ENCODE data around the gene TMEM86B. TPM values are rescaled to one million over a fixed set of nuclear protein-coding genes. Genes with fewer than 3 reads are reported as not detected.

Gene TMEM86B
- total RNA-seq, 1 donor from 2014 or later, result 3.9 TPM

DNA sequence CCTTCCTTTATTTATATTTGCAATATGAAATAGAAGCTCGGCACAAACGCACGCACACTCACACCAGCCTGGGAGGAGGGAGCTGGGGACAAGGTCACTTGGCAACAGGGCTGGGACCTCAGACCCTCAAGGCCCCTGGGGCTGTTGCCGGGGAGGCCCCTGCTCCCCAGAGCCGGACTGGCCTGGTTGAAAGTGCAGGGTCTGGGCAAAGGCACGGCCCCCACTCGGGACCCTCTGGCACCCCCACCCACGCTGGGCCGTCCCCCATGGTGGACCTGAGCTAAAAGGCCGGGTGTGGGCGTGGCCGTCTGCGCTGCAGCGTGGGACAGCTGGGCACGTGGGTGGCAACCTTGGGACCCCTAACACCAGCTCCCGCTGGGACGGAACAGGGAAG lies 1.2 kb upstream of the TMEM86B start:
- Histone ChIP-seq H4K20me1 (ENCODE audit: insufficient read depth, low read length) (peaks cover 48% of the 10 kb centered on the region), H3K4me1 (ENCODE audit: insufficient read depth, low read length) (no peaks in the 10 kb centered on the region), H3K4me2 (ENCODE audit: low read length) (no peak overlapping the region), H3K9ac (ENCODE audit: low read length) (no peak overlapping the region), H3K4me3 (ENCODE audit: insufficient read depth, low read depth, low read length) (no peak overlapping the region), H2AFZ (ENCODE audit: low read depth, low read length) (no peak overlapping the region), H3K9me3 (ENCODE audit: insufficient read depth, low read depth, low read length) (no peaks in the 10 kb centered on the region), H3K36me3 (ENCODE audit: insufficient read depth, low read length) (peaks cover 11% of the 10 kb centered on the region), H3K27me3 (ENCODE audit: insufficient read depth, low read length) (no peaks in the 10 kb centered on the region), H3K27ac (ENCODE audit: low read depth, low read length) (no peak overlapping the region), H3K79me2 (ENCODE audit: insufficient read depth, low read length) (no peaks in the 10 kb centered on the region)
- DNase-seq (ENCODE audit: low read depth) (no peak), FAIRE-seq (no peak)
- peaks cover 24% of the 10 kb centered on the region for H3K36me3 Mint-ChIP-seq (ENCODE audit: low read depth, unreplicated experiment)
- TF ChIP-seq, protein P1, sequence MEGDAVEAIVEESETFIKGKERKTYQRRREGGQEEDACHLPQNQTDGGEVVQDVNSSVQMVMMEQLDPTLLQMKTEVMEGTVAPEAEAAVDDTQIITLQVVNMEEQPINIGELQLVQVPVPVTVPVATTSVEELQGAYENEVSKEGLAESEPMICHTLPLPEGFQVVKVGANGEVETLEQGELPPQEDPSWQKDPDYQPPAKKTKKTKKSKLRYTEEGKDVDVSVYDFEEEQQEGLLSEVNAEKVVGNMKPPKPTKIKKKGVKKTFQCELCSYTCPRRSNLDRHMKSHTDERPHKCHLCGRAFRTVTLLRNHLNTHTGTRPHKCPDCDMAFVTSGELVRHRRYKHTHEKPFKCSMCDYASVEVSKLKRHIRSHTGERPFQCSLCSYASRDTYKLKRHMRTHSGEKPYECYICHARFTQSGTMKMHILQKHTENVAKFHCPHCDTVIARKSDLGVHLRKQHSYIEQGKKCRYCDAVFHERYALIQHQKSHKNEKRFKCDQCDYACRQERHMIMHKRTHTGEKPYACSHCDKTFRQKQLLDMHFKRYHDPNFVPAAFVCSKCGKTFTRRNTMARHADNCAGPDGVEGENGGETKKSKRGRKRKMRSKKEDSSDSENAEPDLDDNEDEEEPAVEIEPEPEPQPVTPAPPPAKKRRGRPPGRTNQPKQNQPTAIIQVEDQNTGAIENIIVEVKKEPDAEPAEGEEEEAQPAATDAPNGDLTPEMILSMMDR (IDR thresholded peaks at IDR 0.05; ENCODE audit: insufficient read depth, low read depth, low read length), result no peak
- no peak for TF ChIP-seq EZH2 (IDR thresholded peaks at IDR 0.05; ENCODE audit: insufficient read depth, low read length)
- no peaks in the 10 kb centered on the region for H3K27me3 Mint-ChIP-seq (ENCODE audit: low read depth, unreplicated experiment)
- H3K4me1 Mint-ChIP-seq (ENCODE audit: low read depth, unreplicated experiment), result no peaks in the 10 kb centered on the region
- no peak overlapping the region for H3K4me3 Mint-ChIP-seq (ENCODE audit: unreplicated experiment)
- no peaks in the 10 kb centered on the region for H3K9me3 Mint-ChIP-seq (ENCODE audit: unreplicated experiment)
- no peak overlapping the region for H3K27ac Mint-ChIP-seq (ENCODE audit: unreplicated experiment)

DNA sequence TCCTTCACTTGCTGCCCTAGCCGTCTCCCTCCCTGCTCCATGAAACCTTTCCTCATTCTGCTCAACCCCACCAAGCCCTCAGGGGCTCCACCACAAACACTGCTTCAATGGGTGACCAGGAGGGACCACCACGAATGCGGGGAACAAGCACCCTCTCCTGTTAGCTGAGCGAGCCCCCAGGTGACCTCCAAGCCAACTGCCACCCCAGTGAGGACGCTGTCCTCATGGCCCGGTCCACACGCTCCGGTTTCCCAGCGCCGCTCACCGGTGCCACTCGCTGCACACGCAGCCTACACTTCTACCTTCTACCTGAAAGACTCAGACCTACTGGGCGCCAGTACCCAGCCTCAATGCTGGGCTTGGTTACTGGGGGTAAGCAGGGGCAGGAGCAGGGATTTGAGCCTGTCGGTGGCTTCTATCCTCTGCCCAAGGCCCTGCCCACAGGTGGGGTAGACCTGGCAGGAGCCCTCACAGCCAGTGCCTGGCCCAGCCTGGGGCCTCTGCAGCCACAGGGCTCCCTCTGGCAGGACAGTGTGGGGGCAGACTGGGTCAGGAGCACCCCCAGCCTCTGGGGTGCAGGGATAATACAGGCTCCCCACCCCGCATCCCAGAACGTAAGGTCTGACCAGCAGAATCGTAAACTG lies 704 bp upstream of the TMEM86B start:
- no peaks in the 10 kb centered on the region for H3K27me3 Mint-ChIP-seq (ENCODE audit: low read depth, unreplicated experiment)
- no peak overlapping the region for H2AFZ ChIP-seq (ENCODE audit: low read depth, low read length)
- no peaks in the 10 kb centered on the region for H3K4me1 ChIP-seq (ENCODE audit: insufficient read depth, low read length)
- TF ChIP-seq EZH2 (IDR thresholded peaks at IDR 0.05; ENCODE audit: insufficient read depth, low read length), result no peak
- TF ChIP-seq, protein P1 (IDR thresholded peaks at IDR 0.05; ENCODE audit: insufficient read depth, low read depth, low read length), result no peak
- FAIRE-seq, result no peak
- H3K27ac Mint-ChIP-seq (ENCODE audit: unreplicated experiment), result no peak overlapping the region
- H3K9me3 ChIP-seq (ENCODE audit: insufficient read depth, low read depth, low read length), result no peaks in the 10 kb centered on the region
- H3K27ac ChIP-seq (ENCODE audit: low read depth, low read length), result no peak overlapping the region
- no peak overlapping the region for H3K9ac ChIP-seq (ENCODE audit: low read length)
- H3K27me3 ChIP-seq (ENCODE audit: insufficient read depth, low read length), result no peaks in the 10 kb centered on the region
- peaks cover 44% of the 10 kb centered on the region for H4K20me1 ChIP-seq (ENCODE audit: insufficient read depth, low read length)
- H3K4me3 ChIP-seq (ENCODE audit: insufficient read depth, low read depth, low read length), result no peak overlapping the region
- no peaks in the 10 kb centered on the region for H3K4me1 Mint-ChIP-seq (ENCODE audit: low read depth, unreplicated experiment)
- H3K9me3 Mint-ChIP-seq (ENCODE audit: unreplicated experiment), result no peaks in the 10 kb centered on the region
- no peak for DNase-seq (ENCODE audit: low read depth)
- H3K4me2 ChIP-seq (ENCODE audit: low read length), result no peak overlapping the region
- H3K4me3 Mint-ChIP-seq (ENCODE audit: unreplicated experiment), result no peak overlapping the region
- no peaks in the 10 kb centered on the region for H3K79me2 ChIP-seq (ENCODE audit: insufficient read depth, low read length)
- H3K36me3 Mint-ChIP-seq (ENCODE audit: low read depth, unreplicated experiment), result peaks cover 20% of the 10 kb centered on the region
- H3K36me3 ChIP-seq (ENCODE audit: insufficient read depth, low read length), result peaks cover 6% of the 10 kb centered on the region

DNA sequence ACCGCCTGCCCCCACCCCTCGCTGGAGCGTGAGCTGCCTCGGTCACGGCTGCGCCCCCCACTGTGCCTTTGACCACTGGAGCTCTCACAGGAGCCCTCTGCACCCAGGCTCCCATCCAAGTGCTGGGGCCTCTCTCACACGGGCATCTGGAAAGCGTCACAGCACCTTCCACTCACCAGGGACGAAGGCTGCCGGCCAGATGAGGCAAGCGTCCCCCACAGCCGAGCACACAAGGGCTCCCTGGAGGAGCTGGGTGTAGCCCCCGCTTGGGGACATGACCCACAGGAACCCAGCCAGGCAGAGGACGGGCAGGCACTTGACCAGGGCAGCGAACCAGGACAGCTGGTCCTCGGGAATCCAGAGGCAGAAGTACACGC lies 560 bp downstream of the TMEM86B start:
- TF ChIP-seq, protein P1 (IDR thresholded peaks at IDR 0.05; ENCODE audit: insufficient read depth, low read depth, low read length), result no peak
- no peak for TF ChIP-seq EZH2 (IDR thresholded peaks at IDR 0.05; ENCODE audit: insufficient read depth, low read length)
- H3K27ac Mint-ChIP-seq (ENCODE audit: unreplicated experiment), result no peak overlapping the region
- H3K4me1 ChIP-seq (ENCODE audit: insufficient read depth, low read length), result no peaks in the 10 kb centered on the region
- H3K79me2 ChIP-seq (ENCODE audit: insufficient read depth, low read length), result no peaks in the 10 kb centered on the region
- no peak overlapping the region for H3K27ac ChIP-seq (ENCODE audit: low read depth, low read length)
- H3K27me3 ChIP-seq (ENCODE audit: insufficient read depth, low read length), result no peaks in the 10 kb centered on the region
- no peaks in the 10 kb centered on the region for H3K9me3 Mint-ChIP-seq (ENCODE audit: unreplicated experiment)
- no peak overlapping the region for H2AFZ ChIP-seq (ENCODE audit: low read depth, low read length)
- no peak overlapping the region for H3K9ac ChIP-seq (ENCODE audit: low read length)
- H3K4me3 ChIP-seq (ENCODE audit: insufficient read depth, low read depth, low read length), result no peak overlapping the region
- H3K4me1 Mint-ChIP-seq (ENCODE audit: low read depth, unreplicated experiment), result no peaks in the 10 kb centered on the region
- H3K36me3 ChIP-seq (ENCODE audit: insufficient read depth, low read length), result peaks cover 4% of the 10 kb centered on the region
- no peaks in the 10 kb centered on the region for H3K27me3 Mint-ChIP-seq (ENCODE audit: low read depth, unreplicated experiment)
- H3K4me2 ChIP-seq (ENCODE audit: low read length), result no peak overlapping the region
- peaks cover 18% of the 10 kb centered on the region for H3K36me3 Mint-ChIP-seq (ENCODE audit: low read depth, unreplicated experiment)
- H3K4me3 Mint-ChIP-seq (ENCODE audit: unreplicated experiment), result no peak overlapping the region
- FAIRE-seq (no peak), DNase-seq (ENCODE audit: low read depth) (no peak)
- peaks cover 54% of the 10 kb centered on the region for H4K20me1 ChIP-seq (ENCODE audit: insufficient read depth, low read length)
- no peaks in the 10 kb centered on the region for H3K9me3 ChIP-seq (ENCODE audit: insufficient read depth, low read depth, low read length)
